GM10248 (cell line): Measurements from ENCODE around the gene ST3GAL3.

Source experiments
- CTCF ChIA-PET: fragments of 300-600 bp; sonication (Branson Sonifier 250); formaldehyde crosslinking; extraction: SDS; loops from one replicate; lab custom pipeline; 2021; ENCODE audit warnings: antibody characterized with exemption; lab: Yijun Ruan, JAX
- POLR2A ChIA-PET: fragments of 350-650 bp; sonication (Branson Sonifier 250); formaldehyde crosslinking; extraction: SDS; loops from one replicate; lab custom pipeline; 2020; ENCODE audit warnings: antibody characterized with exemption; lab: Yijun Ruan, JAX
- DNase-seq: peaks from one replicate; pipeline ENCODE4 v3.0.0; 2012; ENCODE audit errors: extremely low spot score
- TF ChIP-seq, protein P1 (sequence below): IDR thresholded peaks from 2 replicates; pipeline ENCODE4 v1.5.1; 2012; ENCODE audit warnings: mild to moderate bottlenecking, low read depth; ENCODE audit errors: extremely low read depth, missing control alignments, control extremely low read depth

ST3GAL3 gene

GRCh38 chr1:43683560-43683959 is 23.8 kb upstream of the ST3GAL3 start:
- DNase-seq: no peak
- CTCF ChIA-PET: interaction anchor here (1.1 to 1.7 kb wide), 2 partner anchors 10 to 80 kb away, joined by 4 to 5 read pairs; no protein-coding TSS in a partner anchor
- TF ChIP-seq, protein P1, sequence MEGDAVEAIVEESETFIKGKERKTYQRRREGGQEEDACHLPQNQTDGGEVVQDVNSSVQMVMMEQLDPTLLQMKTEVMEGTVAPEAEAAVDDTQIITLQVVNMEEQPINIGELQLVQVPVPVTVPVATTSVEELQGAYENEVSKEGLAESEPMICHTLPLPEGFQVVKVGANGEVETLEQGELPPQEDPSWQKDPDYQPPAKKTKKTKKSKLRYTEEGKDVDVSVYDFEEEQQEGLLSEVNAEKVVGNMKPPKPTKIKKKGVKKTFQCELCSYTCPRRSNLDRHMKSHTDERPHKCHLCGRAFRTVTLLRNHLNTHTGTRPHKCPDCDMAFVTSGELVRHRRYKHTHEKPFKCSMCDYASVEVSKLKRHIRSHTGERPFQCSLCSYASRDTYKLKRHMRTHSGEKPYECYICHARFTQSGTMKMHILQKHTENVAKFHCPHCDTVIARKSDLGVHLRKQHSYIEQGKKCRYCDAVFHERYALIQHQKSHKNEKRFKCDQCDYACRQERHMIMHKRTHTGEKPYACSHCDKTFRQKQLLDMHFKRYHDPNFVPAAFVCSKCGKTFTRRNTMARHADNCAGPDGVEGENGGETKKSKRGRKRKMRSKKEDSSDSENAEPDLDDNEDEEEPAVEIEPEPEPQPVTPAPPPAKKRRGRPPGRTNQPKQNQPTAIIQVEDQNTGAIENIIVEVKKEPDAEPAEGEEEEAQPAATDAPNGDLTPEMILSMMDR: no peak
- POLR2A ChIA-PET: no interaction called here

DNA sequence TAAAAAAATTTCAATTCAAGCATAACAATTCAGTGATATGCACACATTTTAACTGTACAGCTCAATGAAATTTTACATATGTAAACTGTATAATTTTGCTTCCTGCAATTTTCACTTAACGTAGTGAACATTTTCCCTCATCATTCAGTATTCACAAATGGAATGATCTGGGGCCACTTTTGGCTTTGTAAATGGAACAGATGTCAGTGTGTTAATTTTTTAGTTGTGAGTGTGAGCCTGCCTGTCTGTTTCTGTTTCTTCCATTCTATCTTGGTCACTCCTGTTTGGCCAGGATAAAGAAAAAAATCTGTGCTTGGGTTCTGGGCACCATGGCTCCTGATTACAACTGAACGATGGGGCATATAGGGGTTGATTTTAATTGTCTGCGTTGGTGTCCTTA is 20.5 kb upstream of the ST3GAL3 start:
- ChIA-PET POLR2A (interaction anchor here (1.1 kb wide), 1 partner anchor 36 kb away, joined by 6 read pairs; the partner anchor contains the start of gene KDM4A), CTCF (interaction anchor here (2.5 kb wide), 1 partner anchor 11 kb away, joined by 15 read pairs; no protein-coding TSS in a partner anchor)
- TF ChIP-seq, protein P1: no peak
- no peak for DNase-seq

DNA sequence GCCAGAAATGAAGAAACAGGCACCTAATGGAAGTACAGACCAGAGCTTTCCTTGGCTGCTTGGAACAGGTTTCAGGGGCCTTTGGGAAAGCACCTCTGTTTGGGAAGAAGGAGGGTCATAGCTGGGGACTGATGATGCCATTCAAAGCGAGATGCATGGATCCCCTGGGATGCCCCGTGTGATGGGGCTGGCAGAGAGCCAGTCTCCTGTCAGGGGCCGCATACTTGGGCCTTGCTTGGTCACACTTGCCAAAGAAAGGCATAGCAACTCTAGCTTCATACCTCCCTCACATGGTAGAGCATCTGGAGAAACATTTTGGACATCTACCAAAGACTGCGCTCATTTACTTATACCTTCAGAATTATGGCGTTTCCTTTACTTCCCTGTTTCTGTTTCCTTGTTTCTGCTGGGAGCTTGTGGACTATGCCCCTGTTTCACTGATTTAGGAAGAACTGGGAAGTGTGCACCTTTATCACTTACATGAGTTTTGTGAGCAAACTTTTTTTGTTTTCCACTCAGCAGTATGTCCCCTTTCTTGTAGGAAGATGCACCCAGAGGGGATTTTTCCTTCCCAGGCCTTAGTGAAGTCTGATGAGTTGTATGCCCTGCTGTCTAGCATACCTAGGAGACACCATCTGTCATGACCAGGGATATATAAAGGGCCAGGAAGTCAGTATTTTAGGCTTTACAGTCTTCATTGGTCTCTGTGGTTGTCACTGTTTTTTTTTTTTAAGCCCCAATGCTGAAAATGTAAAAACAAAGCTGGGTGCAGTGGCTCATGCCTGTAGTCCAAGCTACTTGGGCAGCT is 19.8 kb upstream of the ST3GAL3 start:
- no peak for DNase-seq
- ChIA-PET POLR2A (interaction anchor here (1.1 kb wide), 1 partner anchor 37 kb away, joined by 6 read pairs; the partner anchor contains the start of gene KDM4A), CTCF (interaction anchor here (1.2 to 2.5 kb wide), 4 partner anchors 10 to 258 kb away, joined by 3 to 15 read pairs (median 6); no protein-coding TSS in a partner anchor)
- TF ChIP-seq, protein P1: no peak

GRCh38 chr1:43688109-43688387 is 19.3 kb upstream of the ST3GAL3 start:
- ChIA-PET CTCF (interaction anchor here (1.2 to 2.5 kb wide), 4 partner anchors 10 to 258 kb away, joined by 3 to 15 read pairs (median 6); no protein-coding TSS in a partner anchor), POLR2A (interaction anchor here (1.1 kb wide), 1 partner anchor 38 kb away, joined by 6 read pairs; the partner anchor contains the start of gene KDM4A)
- TF ChIP-seq, protein P1: no peak
- no peak for DNase-seq

DNA sequence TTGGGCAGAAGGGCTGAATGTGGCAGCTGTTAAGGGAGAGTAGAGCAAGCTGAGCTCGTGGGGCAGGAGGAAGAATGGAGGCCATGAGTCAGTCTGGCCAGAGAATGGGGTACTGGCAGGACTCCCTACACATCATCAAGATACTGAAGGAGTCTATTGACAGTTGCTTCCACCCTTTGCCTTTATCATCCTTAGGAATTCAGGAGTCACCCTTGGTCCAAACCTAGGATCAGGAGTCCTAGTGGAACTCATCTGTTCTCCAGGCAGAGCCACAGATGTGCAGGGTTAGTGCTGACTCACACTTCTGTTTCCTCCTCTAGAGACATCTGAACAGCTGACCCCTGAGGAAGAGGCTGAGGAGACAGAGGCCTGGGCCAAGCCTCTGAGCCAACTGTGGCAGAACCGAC is 18.7 kb upstream of the ST3GAL3 start:
- CTCF ChIA-PET: interaction anchor here (1.2 to 2.5 kb wide), 5 partner anchors 9 to 257 kb away, joined by 3 to 15 read pairs (median 4); no protein-coding TSS in a partner anchor
- POLR2A ChIA-PET: no interaction called here

GRCh38 chr1:43689289-43689688 is 18.0 kb upstream of the ST3GAL3 start:
- TF ChIP-seq, protein P1: no peak
- ChIA-PET CTCF (interaction anchor here (1.3 to 2.5 kb wide), 3 partner anchors 9 to 256 kb away, joined by 3 to 15 read pairs (median 4); no protein-coding TSS in a partner anchor), POLR2A (no interaction called here)
- DNase-seq: no peak

More for the DNA sequence above, 18.7 kb upstream of the ST3GAL3 start:
- no peak for DNase-seq
- TF ChIP-seq, protein P1: no peak
